SK-N-SH (cell line): Measurements from ENCODE around the gene LYPD5. TPM values are rescaled to one million over a fixed set of nuclear protein-coding genes. Genes with fewer than 3 reads are reported as not detected.

ENCODE experiments used
- CTCF ChIA-PET: fragments of 300-600, 350-600 bp; formaldehyde crosslinking; extraction: SDS; loops from one replicate; lab custom pipeline; 2021; lab: Yijun Ruan, JAX
- POLR2A ChIA-PET: fragments of 350-600 bp; sonication (Branson Sonifier 250); formaldehyde crosslinking; extraction: SDS; loops from one replicate; lab custom pipeline; 2020; ENCODE audit warnings: antibody characterized with exemption, inconsistent platforms; lab: Yijun Ruan, JAX
- DNase-seq: peaks from one replicate; pipeline ENCODE4 v3.0.0; 2012
- H2AFZ ChIP-seq: fragments of 200-600 bp; sonication (generic); 2 replicates; pipeline ENCODE4 v1.8.1; 2016; ENCODE audit warnings: antibody characterized with exemption, mild to moderate bottlenecking, low read depth
- H3F3A ChIP-seq: fragments of 200-600 bp; sonication (generic); replicated peaks from 2 replicates; pipeline ENCODE3; 2016; ENCODE audit warnings: antibody characterized with exemption, mild to moderate bottlenecking; ENCODE audit not compliant: insufficient read depth
- H3K27ac ChIP-seq, 2 experiments: fragments of 200-500 bp in 1 of 2; fragments of 200-600 bp in 1 of 2; sonication (Bioruptor generic) in 1 of 2; sonication (generic), shearing (Covaris generic) in 1 of 2; 2 replicates each; pipeline versions ENCODE4 v1.5.1 to v1.6.1; 2014 to 2016; ENCODE audit warnings: low read depth in 2 of 2, inconsistent platforms in 1 of 2, low read length in 1 of 2, mild to moderate bottlenecking in 1 of 2, mixed read lengths in 1 of 2
- H3K27me3 ChIP-seq: fragments of 200-600 bp; sonication (generic), shearing (Covaris generic); 2 replicates; pipeline ENCODE4 v1.6.1; 2016; ENCODE audit warnings: mixed run types; ENCODE audit not compliant: insufficient read depth
- H3K36me3 ChIP-seq, 2 experiments: fragments of 200-500 bp in 1 of 2; fragments of 200-600 bp in 1 of 2; sonication (Bioruptor generic) in 1 of 2; sonication (generic) in 1 of 2; replicated peaks in 1 of 2; 2 replicates each; pipeline versions ENCODE3 to v1.5.1; 2014 to 2016; ENCODE audit warnings: low read length in 1 of 2, mild to moderate bottlenecking in 1 of 2; ENCODE audit not compliant: insufficient read depth in 2 of 2, control insufficient read depth in 1 of 2
- H3K4me1 ChIP-seq, 2 experiments: fragments of 200-500 bp in 1 of 2; fragments of 200-600 bp in 1 of 2; sonication (Bioruptor generic) in 1 of 2; sonication (generic), shearing (Covaris generic) in 1 of 2; 2 replicates each; pipeline versions ENCODE4 v1.5.1 to v1.6.1; 2014 to 2016; ENCODE audit warnings: low read depth in 1 of 2, low read length in 1 of 2, mixed run types in 1 of 2; ENCODE audit not compliant: insufficient read depth in 2 of 2, control insufficient read depth in 1 of 2
- H3K4me2 ChIP-seq: fragments of 200-600 bp; sonication (generic), shearing (Covaris generic); 2 replicates; pipeline ENCODE4 v1.6.1; 2017; ENCODE audit warnings: mixed run types
- H3K4me3 ChIP-seq, 2 experiments: fragments of 200-500 bp in 1 of 2; fragments of 200-600 bp in 1 of 2; sonication (Bioruptor generic) in 1 of 2; sonication (generic), shearing (Covaris generic) in 1 of 2; 2 replicates each; pipeline versions ENCODE4 v1.5.1 to v1.8.1; 2014 to 2016; ENCODE audit warnings: low read depth in 2 of 2, inconsistent platforms in 1 of 2, low read length in 1 of 2, mild to moderate bottlenecking in 1 of 2, mixed read lengths in 1 of 2, moderate library complexity in 1 of 2
- H3K79me2 ChIP-seq: fragments of 200-600 bp; sonication (generic); 2 replicates; pipeline ENCODE4 v1.8.1; 2017; ENCODE audit warnings: mild to moderate bottlenecking; ENCODE audit not compliant: insufficient read depth
- H3K9ac ChIP-seq: fragments of 200-600 bp; sonication (generic); 2 replicates; pipeline ENCODE4 v1.6.1; 2017; ENCODE audit warnings: mixed run types
- H3K9me2 ChIP-seq: fragments of 200-600 bp; sonication (generic); 2 replicates; pipeline ENCODE4 v1.6.1; 2017; ENCODE audit warnings: mixed run types
- H3K9me3 ChIP-seq: fragments of 200-600 bp; sonication (generic); 2 replicates; pipeline ENCODE4 v1.6.1; 2017; ENCODE audit warnings: mixed run types, mild to moderate bottlenecking, moderate library complexity
- H4K20me1 ChIP-seq: fragments of 200-600 bp; sonication (generic); 2 replicates; pipeline ENCODE4 v1.6.1; 2017; ENCODE audit warnings: mild to moderate bottlenecking, mixed run types; ENCODE audit not compliant: insufficient read depth
- EP300 ChIP-seq, 2 experiments: IDR thresholded peaks; 2 replicates each; pipeline versions ENCODE4 v1.4.0 to v1.6.1; 2012; ENCODE audit warnings: borderline replicate concordance in 1 of 2, low read depth in 1 of 2, low read length in 1 of 2
- FOXM1 ChIP-seq: IDR thresholded peaks from 2 replicates; pipeline ENCODE4 v1.4.0; 2012; ENCODE audit warnings: low read depth, mild to moderate bottlenecking
- GABPA ChIP-seq: IDR thresholded peaks from 2 replicates; pipeline ENCODE4 v1.4.0; 2012; ENCODE audit warnings: low read depth, mild to moderate bottlenecking
- GATA2 ChIP-seq: sonication (generic); formaldehyde crosslinking; IDR thresholded peaks from 2 replicates; pipeline ENCODE4 v1.5.0; 2020; ENCODE audit warnings: mild to moderate bottlenecking, missing genetic modification reagents
- IRF3 ChIP-seq: fragments of 150-350 bp; IDR thresholded peaks from 2 replicates; pipeline ENCODE4 v1.6.1; 2016; ENCODE audit warnings: mild to moderate bottlenecking, low read depth, low read length
- JUND ChIP-seq: IDR thresholded peaks from 2 replicates; pipeline ENCODE4 v1.4.0; 2012
- RAD21 ChIP-seq: IDR thresholded peaks from 2 replicates; pipeline ENCODE4 v1.6.1; 2012; ENCODE audit warnings: mild to moderate bottlenecking, low read length
- REST ChIP-seq: IDR thresholded peaks from 2 replicates; pipeline ENCODE4 v1.6.1; 2012; ENCODE audit warnings: mild to moderate bottlenecking, low read depth, low read length, moderate library complexity
- RXRA ChIP-seq: IDR thresholded peaks from 2 replicates; pipeline ENCODE4 v1.4.0; 2012; ENCODE audit warnings: low read depth, mild to moderate bottlenecking, borderline replicate concordance
- USF1 ChIP-seq: IDR thresholded peaks from 2 replicates; pipeline ENCODE4 v1.4.0; 2012; ENCODE audit warnings: low read depth, borderline replicate concordance
- USF2 ChIP-seq: fragments of 150-350 bp; IDR thresholded peaks from 2 replicates; pipeline ENCODE4 v1.6.1; 2017; ENCODE audit warnings: antibody characterized with exemption, low read length, low read depth, borderline replicate concordance
- WGBS: methylation state at CpG from one replicate; pipeline ENCODE4 v1.1.6; 2017; ENCODE audit warnings: low lambda C conversion rate; 5-methylcytosine and 5-hydroxymethylcytosine counted together
- polyA plus RNA-seq, 3 experiments: library from polyadenylated mRNA; depleted of rRNA; stranded (reverse); fragments of >200 nt; gene quantifications; 2 replicates each; pipeline ENCODE4 v1.2.3, GENCODE V29; 2012

LYPD5 gene
- polyA plus RNA-seq, 1 of the 3 experiments (the other 2 are of a cell fraction) = 0.13 TPM

GRCh38 chr19:43768273-43769050 lies 33.8 kb downstream of the LYPD5 start:
- no peaks in the 10 kb centered on the region for H3K36me3 ChIP-seq
- H4K20me1 ChIP-seq = no peaks in the 10 kb centered on the region
- H3K27ac ChIP-seq = no peak overlapping the region
- H3K27me3 ChIP-seq = no peaks in the 10 kb centered on the region
- no peak for TF ChIP-seq USF2
- no peak for TF ChIP-seq GATA2 (CRISPR knock-in tag)
- no peak for TF ChIP-seq REST
- TF ChIP-seq RAD21 = no peak
- TF ChIP-seq FOXM1 = no peak
- TF ChIP-seq EP300 (IDR thresholded peaks at IDR 0.05; ENCODE audit: borderline replicate concordance in 1 of 2, low read depth in 1 of 2, low read length in 1 of 2) = no peak
- TF ChIP-seq RXRA = no peak
- TF ChIP-seq USF1 = no peak
- no peak for TF ChIP-seq GABPA
- TF ChIP-seq JUND = no peak
- TF ChIP-seq IRF3 = no peak
- TF ChIP-seq, all 33 proteins: peak for 0
- no peak overlapping the region for H3K4me2 ChIP-seq
- no peaks in the 10 kb centered on the region for H3K9me2 ChIP-seq
- peaks cover 28% of the 10 kb centered on the region for H3F3A ChIP-seq
- no peaks in the 10 kb centered on the region for H3K79me2 ChIP-seq
- DNase-seq = no peak
- ChIA-PET CTCF (interaction anchor here (0.9 to 5.4 kb wide), 7 partner anchors 8 to 23 kb away, joined by 3 to 47 read pairs (median 7); partner anchors contain the start of gene SMG9), POLR2A (no interaction called here)
- 86% methylated on average over 14 of the region's 15 CpGs for WGBS
- peaks cover 0 to 17% of the 10 kb centered on the region in 2 experiments; a peak in 3 of 4 replicates for H3K4me1 ChIP-seq
- H3K4me3 ChIP-seq = no peak overlapping the region
- no peaks in the 10 kb centered on the region for H3K9me3 ChIP-seq
- H2AFZ ChIP-seq = no peak overlapping the region
- H3K9ac ChIP-seq = no peak overlapping the region
